HG02642 (cell line): ENCODE measurements around the gene MSI2.
"Not testable (repeated sequence)": the region's sequence is repeated elsewhere in the genome, so short reads cannot be mapped to it uniquely, and the experiment has no call there.

ENCODE experiments used
- ATAC-seq: cut with Tn5 transposase; IDR thresholded peaks from one replicate; pipeline ENCODE4 v1.9.1; 2021; ENCODE audit warnings: mild to moderate bottlenecking; ENCODE audit not compliant: unreplicated experiment, poor library complexity

Gene MSI2

GRCh38 chr17:57255776-57256681 is at the start of gene MSI2:
TSS of gene MSI2 (plus strand) at chr17:57256523. CDS start at chr17:57256743, 220 bp downstream.
- ATAC-seq, result peak; percentile 79

GRCh38 chr17:57206928-57207327 is 49.4 kb upstream of the MSI2 start:
- no peak for ATAC-seq

DNA sequence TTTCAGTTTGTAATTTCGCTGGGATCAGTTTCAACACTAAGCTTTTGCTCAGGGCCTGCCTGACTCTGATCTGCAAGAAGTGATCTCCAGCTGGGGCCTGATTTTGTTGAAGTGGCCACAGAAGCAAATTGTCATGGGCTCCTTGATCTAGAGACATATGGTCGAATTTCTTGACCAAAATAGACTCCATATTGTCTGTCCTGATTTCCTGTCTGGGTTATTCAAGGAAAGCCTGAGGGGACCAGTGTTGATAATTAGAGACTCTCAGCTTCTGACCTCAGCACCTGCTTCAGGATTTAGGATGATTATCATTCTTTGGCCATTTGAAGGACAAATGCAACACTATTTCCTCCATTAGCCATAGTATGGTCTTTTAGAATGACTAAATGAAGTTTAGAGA is 48.9 kb upstream of the MSI2 start:
- no peak for ATAC-seq

DNA sequence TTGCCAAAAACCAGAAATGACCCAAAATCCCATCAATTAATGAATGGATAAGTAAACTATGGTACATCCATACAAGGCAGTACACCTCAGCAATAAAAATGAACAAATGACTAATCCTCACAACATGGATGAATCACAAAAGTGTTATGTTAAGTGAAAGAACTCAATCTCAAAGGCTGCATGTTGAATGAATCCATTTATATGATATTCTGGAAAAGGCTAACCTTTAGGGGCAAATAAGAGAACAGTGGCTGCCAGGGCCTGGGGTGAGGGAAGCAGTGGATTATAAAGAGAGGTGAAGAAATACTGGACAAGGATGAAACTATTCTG is 46.1 kb upstream of the MSI2 start:
- no peak for ATAC-seq

DNA sequence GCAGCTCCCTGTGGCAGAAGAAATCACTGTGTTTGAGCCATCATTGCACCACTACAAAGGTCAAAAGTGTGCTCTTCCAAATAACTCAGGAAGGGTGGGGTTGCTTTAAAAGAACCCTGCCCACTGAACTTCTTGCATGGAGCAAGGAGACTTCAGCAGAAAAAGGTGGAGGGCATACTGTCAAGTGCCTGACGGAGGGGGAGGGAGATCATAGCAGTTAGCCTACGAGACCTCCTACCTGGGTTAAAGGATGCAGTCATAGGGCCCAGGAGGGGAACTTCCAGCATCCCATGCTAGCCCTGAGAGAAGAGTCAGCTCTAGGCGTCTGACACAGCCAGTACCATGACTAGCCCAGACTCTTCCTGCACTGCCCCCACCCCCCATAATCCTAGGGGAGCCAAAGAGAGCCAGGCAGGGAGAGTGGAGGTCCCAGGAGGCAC is 45.3 kb upstream of the MSI2 start:
- no peak for ATAC-seq

GRCh38 chr17:57211543-57211942 is 44.8 kb upstream of the MSI2 start:
- no peak for ATAC-seq

DNA sequence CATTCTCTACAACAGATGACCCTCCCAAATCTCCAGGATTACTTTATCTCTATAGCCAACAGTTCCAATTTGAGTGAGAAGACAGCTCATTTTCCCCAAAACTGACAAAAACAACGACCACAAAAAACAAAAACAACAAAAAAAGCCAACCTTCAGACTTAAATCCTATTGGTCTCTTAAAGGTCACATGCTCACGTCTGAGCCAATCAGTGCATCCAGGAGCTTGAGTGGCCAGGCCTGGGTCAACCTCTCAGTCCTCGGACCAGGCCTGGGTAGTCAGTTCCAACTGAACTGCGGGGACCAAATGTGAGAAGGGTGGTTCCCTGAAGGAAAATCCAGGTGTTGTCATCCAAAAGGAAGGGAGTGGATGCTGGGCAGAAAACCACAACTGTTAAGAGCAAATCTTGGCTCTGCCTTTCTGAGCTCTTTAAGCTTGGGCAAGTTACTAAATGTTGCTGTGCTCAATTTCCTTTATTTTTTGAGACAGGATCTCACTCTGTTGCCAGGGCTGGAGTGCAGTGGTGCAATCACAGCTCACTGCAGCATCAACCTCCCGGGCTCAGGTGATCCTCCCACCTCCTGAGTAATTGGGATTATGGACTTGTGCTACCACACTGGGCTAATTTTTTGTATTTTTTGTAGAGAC is 43.0 kb upstream of the MSI2 start:
- ATAC-seq, result no peak

GRCh38 chr17:57215317-57215716 is 41.0 kb upstream of the MSI2 start:
- ATAC-seq, result no peak

- no peak for ATAC-seq
Observed at GRCh38 chr17:57221366-57222350, 34.7 kb upstream of the MSI2 start.

DNA sequence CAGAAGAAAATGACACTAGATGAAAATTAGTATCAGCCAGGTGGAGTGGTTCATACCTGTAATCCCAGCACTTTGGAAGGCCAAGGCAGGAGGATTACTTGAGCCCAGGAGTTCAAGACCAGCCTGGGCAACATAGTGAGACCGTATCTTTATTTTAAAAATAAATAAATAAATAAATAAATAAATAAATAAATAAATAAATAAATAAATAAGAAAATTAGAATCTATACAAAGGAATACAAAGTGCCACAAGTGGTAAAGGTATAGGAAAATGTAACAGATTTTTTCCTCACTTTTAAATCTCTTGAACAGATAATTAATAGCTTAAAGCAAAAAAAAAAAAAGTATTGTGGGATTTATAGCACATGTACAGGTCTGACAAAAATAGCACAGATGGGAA is 33.9 kb upstream of the MSI2 start:
- ATAC-seq, result not testable (repeated sequence)

DNA sequence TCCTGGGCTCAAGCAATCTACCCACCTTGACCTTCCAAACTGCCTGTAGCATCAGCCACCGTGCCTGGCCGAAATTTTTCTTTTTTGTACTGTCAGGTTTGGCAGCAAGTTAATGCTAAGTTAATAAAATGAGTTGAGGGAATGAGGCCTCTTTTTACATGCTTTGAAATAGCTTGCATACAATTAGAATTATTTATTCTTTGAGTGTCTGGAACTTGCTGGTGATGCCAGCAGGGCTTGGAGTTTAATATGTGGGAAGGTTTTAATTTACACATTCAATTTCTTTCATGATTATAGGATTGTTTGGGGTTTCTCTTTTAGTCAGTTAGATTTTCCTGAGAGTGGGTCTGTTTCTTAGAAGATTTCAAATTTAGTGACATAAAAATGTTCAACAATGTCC is 31.2 kb upstream of the MSI2 start:
- no peak for ATAC-seq

DNA sequence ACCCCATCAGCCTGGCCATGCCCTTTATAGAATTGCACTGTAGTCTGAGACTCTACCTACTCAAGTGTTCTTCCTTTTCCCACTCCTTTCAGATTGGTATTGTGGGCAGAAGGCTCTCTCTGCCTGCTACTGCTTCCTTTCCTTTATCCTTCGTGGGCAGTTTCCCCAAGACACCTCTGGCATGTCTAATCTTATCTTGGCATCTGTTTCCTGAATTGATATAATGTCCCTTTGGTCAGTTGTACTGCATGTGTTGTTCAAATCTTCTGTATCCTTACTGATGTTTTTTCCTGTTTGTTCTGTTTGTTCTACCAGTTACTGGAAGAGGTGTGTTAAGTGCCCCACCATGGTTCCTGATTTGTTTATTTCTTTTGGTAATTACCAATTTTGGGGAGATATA is 29.5 kb upstream of the MSI2 start:
- ATAC-seq, result no peak

DNA sequence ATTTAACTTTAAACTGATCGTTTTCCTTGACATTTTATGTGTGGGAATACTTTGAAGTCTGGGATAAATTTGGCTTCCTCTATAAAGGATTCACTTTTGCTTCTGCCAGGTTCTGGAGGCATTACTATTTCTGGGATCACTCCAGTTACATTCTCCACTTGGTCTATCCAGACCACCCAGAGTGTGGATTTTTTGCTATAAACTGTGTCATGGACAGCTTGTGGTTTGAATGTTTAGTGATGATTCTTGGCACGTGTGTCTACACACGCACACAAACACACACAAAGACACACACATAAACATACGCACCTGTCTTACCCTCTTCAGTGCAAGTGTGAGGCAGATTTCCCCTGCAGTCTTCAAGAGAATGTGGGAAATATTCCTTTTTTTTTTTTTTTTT is 27.4 kb upstream of the MSI2 start:
- ATAC-seq, result no peak

DNA sequence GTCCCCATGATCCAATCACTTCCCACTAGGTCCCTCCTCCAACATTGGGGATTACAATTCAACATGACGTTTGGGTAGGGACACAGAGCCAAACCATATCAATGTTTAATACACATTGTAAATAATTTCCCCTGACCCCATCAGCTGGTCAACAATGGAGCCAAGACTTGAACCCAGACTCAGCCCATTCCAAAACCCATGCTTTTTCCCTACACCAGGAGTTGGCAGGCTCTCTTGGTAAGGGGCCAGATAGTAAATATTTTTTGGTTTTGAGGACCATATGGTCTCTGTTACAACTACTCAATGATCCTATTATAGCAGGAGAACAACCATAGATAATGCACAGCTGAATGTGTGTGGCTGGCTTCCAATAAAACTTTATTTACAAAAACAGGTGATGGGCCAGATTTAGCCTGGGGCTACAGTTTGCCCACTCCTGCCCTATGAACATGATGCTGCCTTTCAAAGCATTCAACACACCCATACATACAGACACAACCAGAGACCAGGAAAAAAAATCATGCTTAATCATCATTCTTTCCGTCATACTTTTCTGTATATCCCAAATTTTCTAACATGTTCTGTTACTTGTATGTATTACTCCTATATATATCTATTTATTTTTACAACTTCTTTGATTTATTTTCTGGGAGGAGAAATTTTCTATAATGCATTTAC is 22.1 kb upstream of the MSI2 start:
- no peak for ATAC-seq

DNA sequence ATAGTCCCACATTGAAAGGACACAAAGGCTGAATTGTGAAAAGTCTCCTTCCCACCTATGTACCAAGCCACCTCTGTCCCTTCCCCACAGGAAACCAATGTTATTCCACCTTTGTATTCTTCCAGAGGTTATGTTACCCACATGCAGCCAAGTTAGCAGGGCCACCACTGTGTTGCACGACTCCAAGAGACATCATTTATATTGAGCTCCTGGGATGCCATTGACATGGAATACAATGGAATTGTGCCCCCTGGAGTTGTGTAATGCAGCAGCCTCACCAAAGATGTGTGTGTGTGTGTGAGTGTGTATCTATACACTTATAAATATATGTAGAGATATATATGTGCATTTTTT is 21.6 kb upstream of the MSI2 start:
- ATAC-seq, result no peak

- no peak for ATAC-seq
Observed at GRCh38 chr17:57235124-57235523, 21.2 kb upstream of the MSI2 start.

DNA sequence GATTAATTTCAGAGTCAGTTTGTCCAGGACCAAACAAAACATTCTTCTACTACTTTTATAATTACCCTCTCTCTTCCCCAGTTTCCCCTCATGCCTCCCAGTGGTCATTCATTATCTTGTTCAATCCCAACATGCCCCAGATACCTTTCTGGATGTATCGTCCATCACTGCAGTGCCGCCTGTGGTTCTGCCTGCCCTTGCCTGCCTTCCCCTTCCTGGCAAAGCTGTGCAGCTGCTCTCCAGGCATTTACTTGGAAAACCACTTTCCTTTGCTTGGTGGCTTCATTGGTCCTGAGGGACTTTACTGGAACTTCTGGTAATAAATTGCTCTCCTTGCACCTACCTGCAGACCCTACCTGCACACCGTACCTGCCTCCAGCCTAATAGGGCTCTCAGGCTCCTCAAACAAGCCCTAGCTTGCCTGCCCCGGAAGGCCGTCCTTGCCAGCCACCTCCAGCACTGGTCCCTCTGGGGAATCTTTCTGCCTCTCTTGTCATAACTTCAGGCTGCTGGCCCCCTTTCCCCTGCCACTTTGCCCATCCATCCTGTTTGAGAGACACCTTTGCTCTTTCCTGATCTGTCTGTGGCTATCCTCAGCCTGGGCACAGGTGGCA is 19.5 kb upstream of the MSI2 start:
- no peak for ATAC-seq

DNA sequence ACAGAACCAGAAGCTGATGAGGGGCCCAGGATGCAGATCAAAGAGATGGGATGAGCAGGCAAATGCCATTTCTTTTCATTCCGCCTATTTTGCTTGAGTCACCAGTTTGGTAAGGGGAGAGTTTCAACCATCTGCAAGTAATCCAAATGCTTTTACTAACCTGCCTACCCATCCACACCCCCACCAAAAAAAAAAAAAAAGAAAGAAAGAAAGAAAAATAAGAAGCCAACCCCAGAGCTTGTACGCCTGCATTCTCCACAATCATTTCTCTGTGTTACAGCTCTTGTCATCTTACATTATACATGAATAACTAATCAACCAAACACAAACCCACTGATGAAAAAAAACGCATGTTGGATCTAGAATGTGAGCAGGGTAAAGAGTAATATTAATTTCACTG is 15.7 kb upstream of the MSI2 start:
- no peak for ATAC-seq

GRCh38 chr17:57242148-57242547 is 14.2 kb upstream of the MSI2 start:
- ATAC-seq, result no peak

DNA sequence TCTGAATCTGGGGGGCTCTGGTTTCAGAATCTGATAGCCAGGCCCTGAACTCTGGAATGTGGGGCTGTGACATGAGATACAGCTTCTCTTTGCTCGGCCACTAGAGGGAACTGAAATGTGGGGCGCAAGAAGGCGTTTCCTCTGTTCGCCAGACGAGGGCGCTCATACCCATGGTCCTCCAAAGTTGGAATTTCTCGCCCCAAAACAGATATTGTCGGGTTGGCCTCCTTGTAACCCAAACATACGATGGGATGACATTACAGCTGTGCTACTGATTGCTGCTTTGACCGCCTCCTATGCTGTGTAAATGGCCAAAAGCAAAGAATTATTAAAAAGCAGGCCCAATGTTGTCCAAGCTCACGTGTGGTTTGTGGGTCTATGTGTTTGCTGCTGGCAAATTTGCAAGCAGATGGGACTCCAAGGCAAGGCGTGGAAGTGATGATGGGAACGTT is 13.1 kb upstream of the MSI2 start:
- ATAC-seq, result peak; percentile 74
